Measurements from ENCODE around the gene SH3RF1.
A peak's percentile ranks its signal among the peaks of the same experiment; 100 is the strongest.

Gene SH3RF1

DNA sequence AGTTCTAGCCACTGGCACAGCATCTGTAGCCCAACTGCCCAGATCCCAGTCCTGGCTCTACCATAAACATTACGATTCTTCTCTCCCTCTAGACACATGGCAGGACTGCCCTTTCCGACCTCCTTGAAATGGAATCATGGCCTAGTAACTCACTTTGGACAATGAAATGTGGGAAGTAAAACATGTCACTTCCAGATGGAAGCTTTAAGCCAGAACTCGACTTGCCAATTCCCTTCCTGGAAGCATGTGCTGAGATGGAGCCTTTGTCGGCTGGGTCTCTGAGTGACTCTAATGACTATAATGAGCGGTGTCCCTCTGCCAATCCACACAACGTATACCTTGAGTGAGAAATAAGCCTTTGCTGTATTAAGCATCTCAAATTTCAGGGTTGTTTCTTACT lies 34.7 kb downstream of the SH3RF1 start:
- in situ Hi-C loops (cut with HindIII; ENCODE audit: low pct_ligation_motif_present, low sequenced_read_pairs): no loop called here
- Histone ChIP-seq H3K27ac (no peak overlapping the region), H3K4me3 (ENCODE audit: low read depth, low read length) (no peak overlapping the region), H3K36me3 (replicated peaks) (no peaks in the 10 kb centered on the region), H3K27me3 (replicated peaks) (no peaks in the 10 kb centered on the region)
- TF ChIP-seq, protein P1, sequence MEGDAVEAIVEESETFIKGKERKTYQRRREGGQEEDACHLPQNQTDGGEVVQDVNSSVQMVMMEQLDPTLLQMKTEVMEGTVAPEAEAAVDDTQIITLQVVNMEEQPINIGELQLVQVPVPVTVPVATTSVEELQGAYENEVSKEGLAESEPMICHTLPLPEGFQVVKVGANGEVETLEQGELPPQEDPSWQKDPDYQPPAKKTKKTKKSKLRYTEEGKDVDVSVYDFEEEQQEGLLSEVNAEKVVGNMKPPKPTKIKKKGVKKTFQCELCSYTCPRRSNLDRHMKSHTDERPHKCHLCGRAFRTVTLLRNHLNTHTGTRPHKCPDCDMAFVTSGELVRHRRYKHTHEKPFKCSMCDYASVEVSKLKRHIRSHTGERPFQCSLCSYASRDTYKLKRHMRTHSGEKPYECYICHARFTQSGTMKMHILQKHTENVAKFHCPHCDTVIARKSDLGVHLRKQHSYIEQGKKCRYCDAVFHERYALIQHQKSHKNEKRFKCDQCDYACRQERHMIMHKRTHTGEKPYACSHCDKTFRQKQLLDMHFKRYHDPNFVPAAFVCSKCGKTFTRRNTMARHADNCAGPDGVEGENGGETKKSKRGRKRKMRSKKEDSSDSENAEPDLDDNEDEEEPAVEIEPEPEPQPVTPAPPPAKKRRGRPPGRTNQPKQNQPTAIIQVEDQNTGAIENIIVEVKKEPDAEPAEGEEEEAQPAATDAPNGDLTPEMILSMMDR (IDR thresholded peaks at IDR 0.05; ENCODE audit: low read depth, low read length, missing control alignments): no peak
- no peak for DNase-seq

DNA sequence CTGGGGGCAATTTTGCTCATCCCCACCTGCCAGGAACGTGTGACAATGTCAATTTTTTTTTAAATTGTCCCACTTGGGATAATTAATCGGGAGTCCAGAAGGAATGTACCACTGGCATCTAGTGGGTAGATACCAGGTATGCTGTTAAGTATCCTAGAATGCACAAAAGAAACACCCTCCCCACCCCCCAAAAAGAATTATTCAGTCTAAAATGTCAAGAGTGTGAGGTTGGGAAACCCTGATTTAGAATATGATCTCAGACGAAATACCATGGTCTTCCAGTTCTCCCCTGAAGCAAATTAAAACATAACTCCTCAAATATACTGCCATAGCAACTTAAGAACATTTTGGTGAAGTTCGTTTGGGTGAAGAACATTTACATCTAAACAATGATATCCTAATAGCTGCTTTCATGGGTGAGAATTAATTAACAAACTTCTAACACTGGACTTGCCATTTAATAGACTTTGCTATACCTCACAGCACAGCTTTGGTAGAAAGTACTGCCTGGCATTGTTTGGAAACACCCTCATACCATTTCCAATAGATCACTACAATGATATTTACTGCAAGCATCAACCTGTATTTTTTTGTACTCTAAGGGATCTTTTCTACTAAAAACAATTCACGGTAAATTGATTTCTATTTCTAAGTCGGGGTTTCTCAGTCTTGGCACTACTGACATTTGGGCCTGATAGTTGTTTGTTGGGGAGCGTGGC lies 36.5 kb downstream of the SH3RF1 start:
- no peak for DNase-seq
- in situ Hi-C loops (cut with HindIII; ENCODE audit: low pct_ligation_motif_present, low sequenced_read_pairs): no loop called here
- Histone ChIP-seq H3K27ac (no peak overlapping the region), H3K36me3 (replicated peaks) (no peaks in the 10 kb centered on the region), H3K27me3 (replicated peaks) (no peaks in the 10 kb centered on the region), H3K4me3 (ENCODE audit: low read depth, low read length) (no peak overlapping the region)
- TF ChIP-seq, protein P1 (IDR thresholded peaks at IDR 0.05; ENCODE audit: low read depth, low read length, missing control alignments): no peak

DNA sequence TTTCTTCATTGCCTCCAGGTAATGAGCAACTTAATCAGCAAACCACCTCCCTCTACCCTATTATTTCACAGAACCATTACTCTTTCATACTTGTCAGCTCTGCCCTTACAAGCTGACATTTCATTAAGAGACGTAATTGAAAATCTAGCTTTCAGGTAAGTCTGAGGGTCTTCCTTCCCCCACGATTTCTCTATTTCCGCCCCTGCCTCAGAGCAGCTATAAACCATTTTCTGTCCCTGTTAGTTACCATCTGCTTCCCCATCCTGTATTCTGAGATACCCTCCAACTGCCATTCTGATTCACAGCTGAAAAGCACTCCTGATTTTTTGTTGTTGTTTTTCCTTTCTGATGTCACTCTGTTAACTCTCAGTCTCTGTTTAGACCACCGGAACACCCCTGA lies 37.1 kb downstream of the SH3RF1 start:
- Histone ChIP-seq H3K27me3 (replicated peaks) (no peaks in the 10 kb centered on the region), H3K4me3 (ENCODE audit: low read depth, low read length) (no peak overlapping the region), H3K27ac (no peak overlapping the region), H3K36me3 (replicated peaks) (no peaks in the 10 kb centered on the region)
- TF ChIP-seq, protein P1 (IDR thresholded peaks at IDR 0.05; ENCODE audit: low read depth, low read length, missing control alignments): no peak
- DNase-seq: no peak
- in situ Hi-C loops (cut with HindIII; ENCODE audit: low pct_ligation_motif_present, low sequenced_read_pairs): no loop called here

- H3K4me3 ChIP-seq (ENCODE audit: low read depth, low read length): no peak overlapping the region
- TF ChIP-seq, protein P1 (IDR thresholded peaks at IDR 0.05; ENCODE audit: low read depth, low read length, missing control alignments): no peak
- DNase-seq: no peak
- H3K36me3 ChIP-seq (replicated peaks): peaks cover under 1% of the 10 kb centered on the region
- no peak overlapping the region for H3K27ac ChIP-seq
- in situ Hi-C loops (cut with HindIII; ENCODE audit: low pct_ligation_motif_present, low sequenced_read_pairs): no loop called here
- no peaks in the 10 kb centered on the region for H3K27me3 ChIP-seq (replicated peaks)
Measured at GRCh38 chr4:169231647-169232262, 39.0 kb downstream of the SH3RF1 start.

DNA sequence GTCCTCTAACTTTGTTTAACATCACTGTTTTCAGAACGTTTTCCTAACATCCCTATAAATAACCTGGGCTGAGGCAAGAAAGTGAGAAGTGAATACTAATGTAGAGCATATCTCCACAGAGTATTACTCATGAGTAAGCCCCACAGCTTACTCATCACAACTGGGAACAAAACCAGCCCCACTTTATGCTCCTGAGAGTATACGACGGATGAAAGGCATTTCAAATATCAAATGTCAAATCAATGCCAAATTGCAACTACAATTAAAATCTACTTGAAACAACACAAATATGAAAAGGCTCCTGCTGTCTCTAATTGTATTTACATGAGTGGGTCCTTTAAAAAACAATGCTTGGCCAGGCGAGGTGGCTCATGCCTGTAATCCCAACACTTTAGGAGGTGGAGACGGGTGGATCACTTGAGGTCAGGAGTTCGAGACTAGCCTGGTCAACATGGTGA lies 41.2 kb downstream of the SH3RF1 start:
- DNase-seq: peak; percentile 92
- TF ChIP-seq, protein P1 (IDR thresholded peaks at IDR 0.05; ENCODE audit: low read depth, low read length, missing control alignments): no peak
- H3K27me3 ChIP-seq (replicated peaks): no peaks in the 10 kb centered on the region
- H3K4me3 ChIP-seq (ENCODE audit: low read depth, low read length): no peak overlapping the region
- peak overlapping the region; percentile 66 for H3K27ac ChIP-seq
- peaks cover 4% of the 10 kb centered on the region for H3K36me3 ChIP-seq (replicated peaks)
- in situ Hi-C loops (cut with HindIII; ENCODE audit: low pct_ligation_motif_present, low sequenced_read_pairs): no loop called here

Measured in brain microvascular endothelial cell (primary cell).